Measurements from ENCODE around the gene ALDH18A1.

Gene ALDH18A1

GRCh38 chr10:95559471-95559870, 97.0 kb downstream of the ALDH18A1 start:
- no peak for DNase-seq (ENCODE audit: extremely low read depth in 1 of 2, low read depth in 1 of 2)

- DNase-seq (ENCODE audit: extremely low read depth in 1 of 2, low read depth in 1 of 2) = no peak
These were observed 97.8 kb downstream of the ALDH18A1 start for GRCh38 chr10:95558593-95559320.

- DNase-seq (ENCODE audit: extremely low read depth in 1 of 2, low read depth in 1 of 2) = no peak
These were observed 99.3 kb downstream of the ALDH18A1 start for GRCh38 chr10:95556994-95557767.

Measured in activated CD8-positive, alpha-beta memory T cell treated with anti-CD3 and anti-CD28 coated beads for 1 hour (primary cell).